22Rv1 (cell line): ENCODE results near the gene KCNJ15.

Source experiments
- H3K27ac ChIP-seq: fragments of 450-650 bp; 2 replicates; pipeline ENCODE4 v1.5.1; 2017
- ZFX ChIP-seq: fragments of 450-650 bp; IDR thresholded peaks from 2 replicates; pipeline ENCODE4 v1.6.1; 2017; ENCODE audit warnings: antibody characterized with exemption, borderline replicate concordance
- TF ChIP-seq, protein P1 (sequence below): fragments of 450-650 bp; IDR thresholded peaks from 2 replicates; pipeline ENCODE4 v1.5.1; 2017; ENCODE audit warnings: mild to moderate bottlenecking

KCNJ15 gene

DNA sequence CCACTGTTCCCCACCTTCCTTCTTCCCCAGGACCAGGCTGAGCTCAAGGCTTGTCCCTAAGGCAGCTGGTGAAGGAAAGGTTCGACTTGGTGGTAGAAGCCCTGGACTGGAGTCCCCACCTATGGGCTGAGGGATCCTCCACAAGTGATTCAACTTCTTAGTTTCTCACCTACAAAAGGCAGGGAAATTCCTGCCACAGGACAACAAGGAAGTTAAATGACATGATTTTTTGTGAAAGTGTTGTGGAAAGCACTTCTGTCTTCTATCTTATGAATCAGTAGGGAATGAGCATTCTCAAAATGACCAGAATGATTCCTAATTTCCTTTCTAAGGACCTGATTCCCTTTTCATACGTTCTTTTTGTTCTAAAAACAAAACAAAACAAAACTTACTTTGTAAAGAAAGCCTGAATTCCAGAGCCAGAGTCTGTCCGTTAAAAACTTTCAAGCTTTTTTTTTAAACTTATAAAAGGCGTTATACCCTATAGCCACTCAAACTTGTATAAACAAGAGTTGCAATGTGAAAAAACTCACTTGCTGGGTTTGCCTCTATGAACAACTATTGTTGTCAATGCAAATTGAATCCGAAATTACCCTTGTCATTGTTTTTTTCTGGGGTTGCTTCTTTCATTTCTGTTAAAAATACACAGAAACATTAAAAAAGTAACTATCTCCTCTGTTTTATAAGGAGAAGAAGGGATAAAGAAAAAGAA, 12.2 kb downstream of the KCNJ15 start:
- no peak overlapping the region for H3K27ac ChIP-seq
- no peak for TF ChIP-seq ZFX
- TF ChIP-seq, protein P1, sequence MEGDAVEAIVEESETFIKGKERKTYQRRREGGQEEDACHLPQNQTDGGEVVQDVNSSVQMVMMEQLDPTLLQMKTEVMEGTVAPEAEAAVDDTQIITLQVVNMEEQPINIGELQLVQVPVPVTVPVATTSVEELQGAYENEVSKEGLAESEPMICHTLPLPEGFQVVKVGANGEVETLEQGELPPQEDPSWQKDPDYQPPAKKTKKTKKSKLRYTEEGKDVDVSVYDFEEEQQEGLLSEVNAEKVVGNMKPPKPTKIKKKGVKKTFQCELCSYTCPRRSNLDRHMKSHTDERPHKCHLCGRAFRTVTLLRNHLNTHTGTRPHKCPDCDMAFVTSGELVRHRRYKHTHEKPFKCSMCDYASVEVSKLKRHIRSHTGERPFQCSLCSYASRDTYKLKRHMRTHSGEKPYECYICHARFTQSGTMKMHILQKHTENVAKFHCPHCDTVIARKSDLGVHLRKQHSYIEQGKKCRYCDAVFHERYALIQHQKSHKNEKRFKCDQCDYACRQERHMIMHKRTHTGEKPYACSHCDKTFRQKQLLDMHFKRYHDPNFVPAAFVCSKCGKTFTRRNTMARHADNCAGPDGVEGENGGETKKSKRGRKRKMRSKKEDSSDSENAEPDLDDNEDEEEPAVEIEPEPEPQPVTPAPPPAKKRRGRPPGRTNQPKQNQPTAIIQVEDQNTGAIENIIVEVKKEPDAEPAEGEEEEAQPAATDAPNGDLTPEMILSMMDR = no peak

- no peak overlapping the region for H3K27ac ChIP-seq
- TF ChIP-seq, protein P1 = no peak
- TF ChIP-seq ZFX = no peak
Observed at GRCh38 chr21:38269576-38269936, 12.8 kb downstream of the KCNJ15 start.

GRCh38 chr21:38272215-38272614, 15.4 kb downstream of the KCNJ15 start:
- no peak overlapping the region for H3K27ac ChIP-seq

DNA sequence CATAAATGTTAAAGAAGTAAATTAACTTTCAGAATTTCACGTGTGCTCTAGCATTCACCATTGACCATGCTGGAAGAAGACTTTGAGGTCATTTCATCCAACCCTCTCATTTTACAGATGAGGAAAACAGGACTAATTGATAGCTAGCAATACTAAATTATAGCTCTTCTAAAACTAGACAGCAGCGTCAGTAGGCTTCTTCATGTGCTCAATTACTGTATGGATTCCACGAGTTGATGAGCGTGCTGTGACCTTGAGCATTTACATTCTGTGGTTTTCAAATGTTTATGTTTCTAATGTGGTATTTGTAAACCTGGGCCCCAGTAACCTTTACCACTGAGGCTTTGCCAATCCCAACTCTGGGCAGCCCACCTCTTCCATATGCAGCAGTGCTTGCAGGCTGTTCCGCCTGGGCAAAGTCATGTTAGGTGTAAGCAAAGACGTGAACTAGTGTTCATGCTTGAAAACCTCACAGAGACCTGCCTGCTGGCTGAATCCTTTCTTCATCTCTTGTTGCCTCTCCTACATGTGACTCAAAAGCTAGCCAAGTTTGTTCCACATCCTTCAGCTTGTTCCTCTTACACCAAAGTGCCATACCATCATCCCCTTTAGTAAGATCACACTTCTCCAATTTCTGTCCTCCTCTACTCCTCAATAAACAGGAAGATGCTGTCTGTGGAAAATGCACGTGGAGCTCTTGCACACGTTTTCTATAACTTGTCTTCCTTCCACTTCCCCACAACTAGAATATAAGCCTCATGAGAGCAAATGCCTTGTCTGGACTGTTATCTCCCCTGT, 17.2 kb downstream of the KCNJ15 start:
- no peak overlapping the region for H3K27ac ChIP-seq
- TF ChIP-seq, protein P1 = no peak
- TF ChIP-seq ZFX = no peak

More at GRCh38 chr21:38272215-38272614, 15.4 kb downstream of the KCNJ15 start:
- no peak for TF ChIP-seq ZFX
- TF ChIP-seq, protein P1 = no peak

DNA sequence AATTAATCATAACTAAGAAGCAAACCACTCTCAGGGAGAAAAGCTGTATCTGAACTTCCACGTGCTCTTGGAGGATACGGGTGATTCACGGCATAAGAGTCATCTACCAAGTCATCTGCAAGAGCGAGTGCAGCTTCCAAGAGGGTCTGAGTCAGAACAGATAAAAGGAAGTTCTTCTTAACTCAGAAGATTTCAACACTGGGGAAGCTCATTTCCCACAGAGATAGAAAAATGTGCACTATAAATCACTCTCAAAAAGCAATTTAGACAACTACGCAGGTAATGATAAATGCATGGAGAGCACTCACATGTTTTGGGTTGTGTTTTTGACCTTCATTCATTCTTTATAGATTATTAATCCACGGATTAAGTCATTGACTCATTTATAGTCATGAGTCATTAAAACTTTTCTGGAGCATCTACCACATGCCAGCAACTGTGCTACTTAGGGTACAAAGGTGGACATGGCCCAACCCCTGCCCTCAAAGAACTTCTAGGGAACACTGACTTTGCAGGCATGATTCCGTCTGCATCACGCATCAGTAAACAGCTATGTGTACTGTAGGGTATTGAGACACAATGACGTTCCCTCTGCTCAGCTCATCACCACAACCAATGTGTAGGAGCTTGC, 20.8 kb downstream of the KCNJ15 start:
- H3K27ac ChIP-seq = no peak overlapping the region
- no peak for TF ChIP-seq ZFX
- TF ChIP-seq, protein P1 = no peak

DNA sequence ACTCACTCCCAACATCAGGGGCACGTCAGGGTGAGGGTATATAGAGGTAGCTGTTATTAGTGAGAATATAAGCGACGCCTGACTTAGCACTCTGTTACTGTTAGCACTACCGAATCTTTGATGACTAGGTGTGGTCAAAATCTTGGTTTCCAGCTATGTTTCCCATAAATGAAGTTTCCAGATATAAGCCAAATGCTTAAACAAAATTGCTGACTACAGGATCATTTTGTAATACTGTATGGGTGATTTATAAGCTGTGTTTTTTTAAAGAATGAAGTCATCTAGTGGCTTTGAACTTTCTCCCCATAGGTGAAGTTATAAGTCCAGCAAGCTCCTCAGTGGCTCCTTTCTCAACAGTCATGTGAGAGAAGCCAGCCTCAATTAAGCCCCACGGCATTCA, 23.7 kb downstream of the KCNJ15 start:
- TF ChIP-seq, protein P1 = no peak
- TF ChIP-seq ZFX = no peak
- H3K27ac ChIP-seq = no peak overlapping the region

DNA sequence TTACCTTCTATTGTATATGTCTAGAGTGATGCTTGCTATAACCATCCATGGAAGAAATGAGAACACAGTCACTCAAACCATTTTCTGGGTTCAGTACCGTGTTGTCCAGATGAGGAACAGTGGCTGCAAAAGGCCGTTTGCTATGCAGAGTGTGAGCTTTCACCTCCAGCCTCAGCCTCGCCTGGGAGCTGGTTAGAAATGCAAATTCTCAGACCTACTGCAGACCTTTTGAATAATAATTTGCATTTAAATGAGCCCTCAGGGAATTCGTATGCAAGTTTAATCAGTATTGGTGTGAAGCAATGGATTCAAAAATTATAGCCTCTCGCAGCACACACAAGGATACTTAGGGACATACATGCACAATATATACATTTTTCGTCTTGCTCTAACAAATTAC, 24.1 kb downstream of the KCNJ15 start:
- TF ChIP-seq, protein P1 = no peak
- TF ChIP-seq ZFX = no peak
- no peak overlapping the region for H3K27ac ChIP-seq
